Fibroblast of lung (primary cell): ENCODE results near the gene CALCB. TPM values are rescaled to one million over a fixed set of nuclear protein-coding genes. Genes with fewer than 3 reads are reported as not detected.

Experiments used
- DNase-seq, 2 donors: peaks; one replicate each; pipeline versions ENCODE4 v3.0.0 to v3.0.0-alpha.2; 2010; ENCODE audit warnings: low read depth in 2 of 2
- H2AFZ ChIP-seq: 2 replicates; pipeline ENCODE4 v1.5.1; 2012; ENCODE audit warnings: low read length, control low read depth, inconsistent platforms
- H3K27ac ChIP-seq: 2 replicates; pipeline ENCODE4 v1.5.1; 2011; ENCODE audit warnings: low read length, control low read depth; ENCODE audit not compliant: insufficient read depth
- H3K27me3 ChIP-seq: 2 replicates; pipeline ENCODE4 v1.5.1; 2011; ENCODE audit warnings: mild to moderate bottlenecking, low read length; ENCODE audit not compliant: control insufficient read depth, insufficient read depth
- H3K36me3 ChIP-seq: 2 replicates; pipeline ENCODE4 v1.5.1; 2011; ENCODE audit warnings: low read length; ENCODE audit not compliant: control insufficient read depth, insufficient read depth
- H3K4me1 ChIP-seq: 2 replicates; pipeline ENCODE4 v1.5.1; 2011; ENCODE audit warnings: low read length; ENCODE audit not compliant: control insufficient read depth, insufficient read depth; ENCODE audit errors: extremely low read depth
- H3K4me2 ChIP-seq: 2 replicates; pipeline ENCODE4 v1.5.1; 2011; ENCODE audit warnings: low read length, control low read depth; ENCODE audit not compliant: insufficient read depth; ENCODE audit errors: extremely low read depth
- H3K4me3 ChIP-seq, 4 experiments: fragments of 200-600 bp in 1 of 4; sonication (generic) in 1 of 4; replicated peaks in 1 of 4; 2 replicates each; pipeline ENCODE4 v1.5.1; 2011 to 2016; ENCODE audit warnings: low read length in 4 of 4, low read depth in 3 of 4, mild to moderate bottlenecking in 3 of 4, control low read depth in 2 of 4, inconsistent platforms in 1 of 4, mixed read lengths in 1 of 4; ENCODE audit not compliant: insufficient read depth in 1 of 4; ENCODE audit errors: control extremely low read depth in 1 of 4
- H3K79me2 ChIP-seq: 2 replicates; pipeline ENCODE4 v1.5.1; 2012; ENCODE audit warnings: mild to moderate bottlenecking, low read length, inconsistent platforms; ENCODE audit not compliant: control insufficient read depth, insufficient read depth
- H3K9ac ChIP-seq: 2 replicates; pipeline ENCODE4 v1.5.1; 2011; ENCODE audit warnings: mild to moderate bottlenecking, low read length, control low read depth; ENCODE audit not compliant: insufficient read depth
- H3K9me3 ChIP-seq: 2 replicates; pipeline ENCODE4 v1.5.1; 2012; ENCODE audit warnings: low read depth, low read length; ENCODE audit not compliant: control insufficient read depth, insufficient read depth
- H4K20me1 ChIP-seq: 2 replicates; pipeline ENCODE4 v1.5.1; 2011; ENCODE audit warnings: low read length; ENCODE audit not compliant: control insufficient read depth, insufficient read depth; ENCODE audit errors: extremely low read depth
- CTCF ChIP-seq, 2 donors: IDR thresholded peaks in 1 of 2; conservative IDR thresholded peaks in 1 of 2; 1 replicate in 1 of 2; 2 replicates in 1 of 2; pipeline ENCODE4 v1.5.1; 2011 to 2012; ENCODE audit warnings: low read length in 2 of 2, control low read depth in 1 of 2, inconsistent platforms in 1 of 2, low read depth in 1 of 2, mild to moderate bottlenecking in 1 of 2
- EZH2 ChIP-seq: IDR thresholded peaks from 2 replicates; pipeline ENCODE4 v1.5.1; 2012; ENCODE audit warnings: low read length, control low read depth, mild to moderate bottlenecking; ENCODE audit errors: missing control alignments
- polyA plus RNA-seq, 2 donors: library from polyadenylated mRNA; depleted of rRNA in 1 of 2; stranded (reverse) in 1 of 2; unstranded in 1 of 2; fragments of >200 nt; gene quantifications; 2 replicates each; pipeline ENCODE4 v1.2.1, GENCODE V29; 2011 to 2012; ENCODE audit warnings: missing spikeins in 1 of 2
- total RNA-seq: library from RNA; depleted of rRNA; stranded (reverse); fragments of >200 nt; gene quantifications from 2 replicates; pipeline ENCODE4 v1.2.1, GENCODE V29; 2014

The CALCB gene
- total and polyA plus RNA-seq, 2 donors (not counting 1 experiment from before 2014, with no cell fraction given) = 0.06 to 0.17 TPM

GRCh38 chr11:15071556-15072255 is 1.7 kb upstream of the CALCB start:
- TF ChIP-seq CTCF (conservative IDR thresholded peaks at IDR 0.05 in 1 of 2, IDR thresholded peaks at IDR 0.05 in 1 of 2; ENCODE audit: low read depth in 1 of 2, low read length in 2 of 2) (no peak), EZH2 (no peak)
- Histone ChIP-seq H3K4me1 (no peaks in the 10 kb centered on the region), H2AFZ (no peak overlapping the region), H3K79me2 (no peaks in the 10 kb centered on the region), H3K9ac (no peak overlapping the region), H4K20me1 (no peaks in the 10 kb centered on the region), H3K27me3 (peaks cover 8% of the 10 kb centered on the region), H3K27ac (no peak overlapping the region), H3K4me2 (no peak overlapping the region), H3K9me3 (no peaks in the 10 kb centered on the region), H3K4me3 (no peak overlapping the region), H3K36me3 (no peaks in the 10 kb centered on the region)
- DNase-seq = no peak

- H3K4me1 ChIP-seq = no peaks in the 10 kb centered on the region
- TF ChIP-seq CTCF (conservative IDR thresholded peaks at IDR 0.05 in 1 of 2, IDR thresholded peaks at IDR 0.05 in 1 of 2; ENCODE audit: low read depth in 1 of 2, low read length in 2 of 2) (no peak), EZH2 (no peak)
- no peaks in the 10 kb centered on the region for H3K9me3 ChIP-seq
- H3K9ac ChIP-seq = no peak overlapping the region
- DNase-seq = no peak
- H3K4me3 ChIP-seq = no peak overlapping the region
- H3K4me2 ChIP-seq = no peak overlapping the region
- H3K27me3 ChIP-seq = peaks cover 8% of the 10 kb centered on the region
- no peaks in the 10 kb centered on the region for H3K79me2 ChIP-seq
- H3K27ac ChIP-seq = no peak overlapping the region
- no peak overlapping the region for H2AFZ ChIP-seq
- no peaks in the 10 kb centered on the region for H4K20me1 ChIP-seq
- H3K36me3 ChIP-seq = no peaks in the 10 kb centered on the region
Observed at GRCh38 chr11:15072551-15073143, 746 bp upstream of the CALCB start.

GRCh38 chr11:15074206-15075161 is 1.1 kb downstream of the CALCB start:
- H3K9me3 ChIP-seq = no peaks in the 10 kb centered on the region
- H3K4me2 ChIP-seq = peak overlapping the region; percentile 69
- no peaks in the 10 kb centered on the region for H4K20me1 ChIP-seq
- no peak overlapping the region for H2AFZ ChIP-seq
- no peaks in the 10 kb centered on the region for H3K36me3 ChIP-seq
- peaks cover 8% of the 10 kb centered on the region for H3K27me3 ChIP-seq
- no peak overlapping the region for H3K27ac ChIP-seq
- no peaks in the 10 kb centered on the region for H3K79me2 ChIP-seq
- peak overlapping the region in 2 of 4 experiments; percentile 44 to 56 for H3K4me3 ChIP-seq
- H3K4me1 ChIP-seq = no peaks in the 10 kb centered on the region
- DNase-seq = peak; percentile 51 to 67
- H3K9ac ChIP-seq = no peak overlapping the region
- TF ChIP-seq CTCF (conservative IDR thresholded peaks at IDR 0.05 in 1 of 2, IDR thresholded peaks at IDR 0.05 in 1 of 2; ENCODE audit: low read depth in 1 of 2, low read length in 2 of 2) (peak; percentile 66 to 80), EZH2 (no peak)
